T-helper 1 cell (primary cell): ENCODE data around the gene PRKCZ.

ENCODE experiments used
- DNase-seq, 5 donors: peaks; one replicate each; pipeline ENCODE4 v3.0.0-alpha.2; 2012 to 2020

The PRKCZ gene

DNA sequence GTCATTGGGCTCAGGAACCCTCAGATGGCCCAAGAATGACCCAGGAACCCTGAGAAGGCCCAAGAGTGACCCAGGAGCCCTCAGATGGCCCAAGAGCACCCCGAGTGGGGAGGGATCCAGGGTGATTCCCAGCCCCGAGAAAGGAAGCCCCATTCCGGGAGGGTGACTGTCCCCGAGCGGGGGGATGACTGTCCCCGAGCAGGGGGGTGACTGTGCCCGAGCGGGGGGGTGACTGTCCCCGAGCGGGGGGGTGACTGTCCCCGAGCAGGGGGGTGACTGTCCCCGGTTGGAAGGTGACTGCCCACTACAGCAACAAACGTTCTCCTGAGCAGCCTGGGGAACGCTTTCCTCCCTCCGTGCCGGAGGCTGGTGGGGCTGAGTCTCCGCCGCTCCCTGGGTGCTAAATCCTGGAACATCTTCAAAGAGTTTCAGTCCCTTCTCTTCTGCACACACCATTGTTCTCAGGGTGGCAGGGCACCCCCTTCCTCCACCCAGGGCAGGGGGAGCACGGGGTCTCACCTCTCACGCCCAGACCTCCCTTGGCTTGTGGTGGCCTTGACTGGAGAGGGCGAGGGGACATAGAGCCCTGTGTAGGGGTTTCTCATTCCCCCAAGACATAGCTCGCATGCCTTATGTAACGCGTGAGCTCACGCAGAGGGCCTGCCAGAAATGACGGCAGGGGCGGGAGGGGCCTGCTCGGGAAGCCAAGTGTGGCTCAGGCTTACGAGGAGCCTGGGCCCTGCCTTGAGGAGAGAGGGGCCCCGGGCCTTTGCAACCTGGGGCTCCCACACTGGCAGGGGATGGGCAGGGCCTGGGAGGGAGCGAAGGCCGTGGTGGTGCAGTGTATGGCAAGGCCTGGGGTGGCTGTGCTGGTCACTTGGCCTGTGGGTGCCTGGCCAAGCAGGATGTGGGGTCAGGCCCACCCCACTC, 163.6 kb downstream of the PRKCZ start:
- peak in 1 of 5 donors; percentile 5 for DNase-seq

DNA sequence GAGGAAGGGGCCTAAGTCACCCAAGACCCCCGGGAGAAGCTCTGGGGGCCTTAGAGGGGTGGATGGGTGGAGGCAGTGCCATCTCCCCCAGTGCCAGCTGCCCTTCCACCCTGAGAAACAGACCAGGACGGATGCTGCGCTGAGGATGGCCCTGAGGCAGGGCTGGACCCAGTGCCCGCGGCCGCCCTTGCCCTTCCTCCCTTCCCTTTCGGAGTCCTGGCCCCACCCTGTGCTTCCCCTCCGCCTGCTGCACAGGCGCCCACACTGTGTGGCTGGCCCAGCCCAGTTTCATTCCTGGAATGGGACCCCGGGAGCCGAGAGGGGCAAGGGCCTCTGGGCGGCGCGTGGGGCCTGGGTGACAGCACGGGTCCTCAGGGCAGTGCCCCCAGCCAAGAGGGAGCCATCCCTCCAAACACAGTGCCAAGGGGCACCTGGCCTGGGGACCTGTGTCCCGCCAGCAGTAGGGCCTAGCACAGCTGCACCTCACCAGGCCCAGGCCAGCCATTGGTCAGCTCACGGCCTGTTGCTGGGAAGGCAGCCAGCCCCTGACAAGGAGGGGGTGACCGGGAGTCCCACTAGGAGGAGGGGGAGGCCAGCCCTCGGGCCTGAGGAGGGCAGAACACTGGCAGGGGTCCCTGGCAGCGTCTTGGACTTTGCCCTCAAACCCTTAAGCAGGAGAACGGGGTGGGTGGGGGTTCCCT, 164.5 kb downstream of the PRKCZ start:
- DNase-seq = peak in 2 of 5 donors; percentile 5 to 13

DNA sequence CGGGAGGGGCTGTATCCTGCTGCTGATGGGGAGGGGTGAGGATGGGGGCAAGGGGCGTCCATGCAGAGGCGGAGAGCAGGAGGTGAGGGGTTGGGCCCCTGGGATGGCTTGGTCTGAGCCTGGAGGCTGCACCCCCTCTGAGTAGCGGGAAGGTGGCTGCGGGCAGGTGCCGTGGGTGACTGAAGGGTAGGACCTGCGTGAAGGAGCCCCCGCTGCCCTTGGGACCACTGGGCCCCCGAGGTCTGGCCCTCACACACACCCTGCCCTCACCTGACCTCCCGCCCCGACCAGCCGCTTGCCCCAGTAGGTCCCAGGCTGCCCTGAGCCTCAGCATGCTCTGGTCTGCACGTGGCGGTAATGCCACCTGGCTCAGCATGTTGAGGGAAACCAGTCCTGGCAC, 165.1 kb downstream of the PRKCZ start:
- DNase-seq = no peak

DNA sequence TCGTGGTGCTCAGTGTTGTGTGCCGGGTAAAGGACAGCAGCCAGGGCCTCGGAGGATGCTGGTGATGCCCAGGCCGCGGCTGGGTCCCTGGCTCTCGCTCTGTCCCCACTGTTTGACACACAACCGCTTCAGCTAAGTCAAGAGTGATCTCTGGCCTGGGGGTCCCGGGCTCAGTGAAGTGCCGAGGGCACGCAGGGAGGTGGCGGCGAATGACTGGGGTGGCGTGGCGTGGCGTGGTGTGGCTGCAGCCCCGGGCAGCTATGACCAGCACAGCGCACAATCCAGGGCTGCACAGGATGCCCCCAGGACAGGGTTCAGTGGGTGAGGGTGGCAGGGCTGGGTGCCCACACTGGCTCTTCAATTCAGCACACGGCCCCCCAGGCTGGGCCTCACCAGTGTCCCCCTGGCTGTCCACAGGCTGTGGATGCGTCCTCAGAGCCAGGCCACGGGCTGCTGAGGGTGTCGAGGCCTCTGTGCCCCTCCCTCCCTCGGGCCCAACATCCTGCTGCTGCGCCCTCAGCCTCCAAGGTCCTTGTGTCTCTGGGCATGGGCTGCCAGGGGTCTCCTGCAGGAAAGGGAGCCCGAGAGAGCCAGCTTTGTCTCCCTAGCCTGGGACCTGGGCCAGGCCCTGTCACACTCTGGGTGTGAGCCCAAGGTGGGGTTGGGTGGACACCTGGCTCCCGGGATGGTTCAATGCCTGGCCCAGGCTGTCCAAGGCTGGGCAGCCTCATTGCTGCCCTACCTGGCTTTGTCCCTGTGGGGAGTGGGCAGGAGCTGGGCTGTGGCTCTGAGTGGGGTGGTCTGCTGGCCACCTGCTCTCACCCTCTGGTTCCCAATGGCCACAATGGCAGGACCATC, 165.9 kb downstream of the PRKCZ start:
- DNase-seq = peak in 1 of 5 donors; percentile 4

DNA sequence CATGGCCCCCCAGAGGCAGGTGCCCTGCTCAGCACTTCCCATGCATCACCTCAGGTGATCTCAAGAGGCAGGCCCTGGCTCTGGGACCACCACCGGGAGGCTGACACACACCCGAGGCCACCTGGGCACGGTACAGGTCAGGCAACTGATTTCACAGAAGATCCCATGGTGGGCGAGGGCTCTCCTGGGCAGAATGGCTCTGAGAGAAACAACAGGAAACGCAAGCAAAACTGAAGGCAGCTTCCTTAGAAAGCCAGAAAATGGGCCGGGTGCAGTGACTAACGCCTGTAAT, 166.5 kb downstream of the PRKCZ start:
- no peak for DNase-seq

DNA sequence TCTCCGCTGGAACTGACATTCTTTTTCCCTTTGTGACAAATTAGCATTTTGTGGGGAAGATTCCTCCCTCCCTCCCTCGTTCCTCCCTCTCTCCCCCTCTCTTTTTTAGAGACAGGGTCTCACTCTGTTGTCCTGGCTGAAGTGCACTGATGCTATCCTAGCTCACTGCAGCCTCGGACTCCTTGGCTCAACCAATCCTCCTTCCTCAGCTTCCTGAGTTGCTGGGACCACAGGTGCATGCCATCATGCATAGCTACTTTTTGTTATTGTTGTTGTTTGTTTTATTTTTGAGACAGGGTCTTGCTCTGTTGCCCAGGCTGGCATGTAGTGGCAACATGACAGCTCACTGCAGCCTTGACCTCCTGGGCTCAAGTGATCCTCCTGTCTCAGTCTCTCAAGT, 171.1 kb downstream of the PRKCZ start:
- no peak for DNase-seq

DNA sequence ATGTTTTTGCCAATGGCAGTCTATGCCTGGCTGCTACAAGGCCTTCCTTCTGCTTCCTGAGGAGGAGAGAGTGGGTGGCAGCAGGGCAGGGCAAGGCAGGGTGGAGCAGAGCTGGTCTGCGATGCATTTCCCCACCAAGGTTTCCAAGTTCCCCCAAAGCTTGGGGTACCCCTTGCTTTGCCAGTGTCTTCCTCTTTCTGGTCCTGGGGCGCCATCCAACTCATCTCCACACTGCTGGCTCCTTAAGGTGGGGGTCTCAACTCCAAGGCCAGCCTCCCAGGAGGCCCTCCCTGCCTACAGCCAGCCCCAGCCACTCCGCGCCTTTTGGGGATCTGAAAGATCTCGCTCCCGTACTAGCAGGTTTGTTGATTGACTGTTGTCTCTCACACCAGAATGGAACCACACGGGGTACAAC, 174.0 kb downstream of the PRKCZ start:
- no peak for DNase-seq

DNA sequence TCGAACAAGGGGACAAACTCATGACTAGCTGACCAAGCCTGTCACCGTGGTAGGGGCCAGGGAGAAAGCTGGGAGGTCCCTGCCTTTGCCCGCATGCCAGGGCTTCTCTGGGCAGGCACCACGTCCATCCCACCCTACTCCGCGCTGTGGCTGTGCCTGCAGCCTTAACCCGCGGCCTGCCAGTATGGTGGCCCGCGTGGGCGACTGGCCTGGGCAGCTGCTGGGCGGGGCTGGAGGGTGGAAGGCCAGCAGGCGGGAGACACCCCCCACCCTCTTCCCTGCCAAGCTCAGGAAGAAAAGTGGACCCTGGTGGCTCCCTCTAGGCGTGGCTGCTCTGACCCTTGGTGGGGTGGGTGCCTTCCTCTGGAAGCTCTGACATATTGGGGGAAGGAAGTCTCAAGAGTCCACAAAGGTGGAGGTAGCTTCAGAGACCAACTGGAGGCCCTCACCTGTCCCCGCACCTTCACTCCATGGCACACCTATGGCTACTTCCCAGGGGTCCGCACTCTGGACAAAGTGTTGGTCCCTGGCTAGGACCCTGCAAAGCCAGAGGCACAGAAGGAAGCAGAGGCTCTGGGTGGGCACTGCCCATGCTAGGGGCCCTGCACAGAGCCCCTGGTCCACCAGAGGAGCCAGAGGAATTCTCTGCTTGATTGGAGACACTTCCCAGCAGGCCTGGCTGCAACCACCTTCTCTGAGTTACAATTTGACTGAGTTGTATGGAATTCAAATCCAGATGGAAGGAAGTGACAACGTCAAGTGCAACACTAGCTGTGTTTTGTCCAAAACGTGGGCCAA, 174.6 kb downstream of the PRKCZ start:
- peak in 1 of 5 donors; percentile 7 for DNase-seq

DNA sequence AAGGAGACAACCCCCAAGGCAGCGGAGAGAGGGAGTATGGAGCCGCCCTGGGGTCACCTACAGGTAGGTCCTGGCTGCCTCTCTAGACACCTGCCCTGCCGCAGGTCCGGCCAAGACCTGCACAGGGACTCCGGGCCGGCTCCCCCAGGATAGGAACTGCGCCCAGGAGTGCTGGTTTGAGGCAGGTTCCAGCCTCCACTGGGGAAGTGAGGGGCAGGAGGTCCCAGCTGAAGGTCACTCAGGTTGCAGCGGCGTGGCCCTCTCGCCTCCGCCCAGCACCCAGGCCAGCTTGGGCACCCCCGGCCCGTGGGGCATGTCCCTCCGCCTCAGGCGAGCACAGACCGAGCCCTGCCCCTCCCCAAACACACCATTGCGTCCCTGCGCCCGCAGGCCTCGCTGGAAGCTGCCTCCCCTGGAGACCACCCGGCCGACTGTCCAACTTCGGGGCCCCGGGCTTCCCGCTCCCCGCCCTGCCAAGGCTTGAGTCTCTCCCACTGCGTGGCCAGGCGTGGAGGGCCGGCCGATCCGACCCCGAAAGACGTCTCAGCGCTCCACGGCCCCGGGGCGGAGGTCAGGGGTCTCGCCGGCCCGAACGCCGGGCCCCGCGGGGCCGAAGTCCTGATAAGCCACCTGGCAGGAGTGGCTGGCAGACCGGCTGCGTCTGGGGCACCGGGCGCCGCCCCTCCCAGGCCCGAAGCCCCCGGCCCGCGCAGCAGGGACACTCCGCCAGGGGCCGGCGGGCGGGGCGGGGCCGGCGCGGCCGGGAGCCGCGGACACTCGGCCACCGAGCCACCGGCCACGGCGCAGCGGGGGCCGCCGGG, 176.5 kb downstream of the PRKCZ start:
- peak in 1 of 5 donors; percentile 9 for DNase-seq

DNA sequence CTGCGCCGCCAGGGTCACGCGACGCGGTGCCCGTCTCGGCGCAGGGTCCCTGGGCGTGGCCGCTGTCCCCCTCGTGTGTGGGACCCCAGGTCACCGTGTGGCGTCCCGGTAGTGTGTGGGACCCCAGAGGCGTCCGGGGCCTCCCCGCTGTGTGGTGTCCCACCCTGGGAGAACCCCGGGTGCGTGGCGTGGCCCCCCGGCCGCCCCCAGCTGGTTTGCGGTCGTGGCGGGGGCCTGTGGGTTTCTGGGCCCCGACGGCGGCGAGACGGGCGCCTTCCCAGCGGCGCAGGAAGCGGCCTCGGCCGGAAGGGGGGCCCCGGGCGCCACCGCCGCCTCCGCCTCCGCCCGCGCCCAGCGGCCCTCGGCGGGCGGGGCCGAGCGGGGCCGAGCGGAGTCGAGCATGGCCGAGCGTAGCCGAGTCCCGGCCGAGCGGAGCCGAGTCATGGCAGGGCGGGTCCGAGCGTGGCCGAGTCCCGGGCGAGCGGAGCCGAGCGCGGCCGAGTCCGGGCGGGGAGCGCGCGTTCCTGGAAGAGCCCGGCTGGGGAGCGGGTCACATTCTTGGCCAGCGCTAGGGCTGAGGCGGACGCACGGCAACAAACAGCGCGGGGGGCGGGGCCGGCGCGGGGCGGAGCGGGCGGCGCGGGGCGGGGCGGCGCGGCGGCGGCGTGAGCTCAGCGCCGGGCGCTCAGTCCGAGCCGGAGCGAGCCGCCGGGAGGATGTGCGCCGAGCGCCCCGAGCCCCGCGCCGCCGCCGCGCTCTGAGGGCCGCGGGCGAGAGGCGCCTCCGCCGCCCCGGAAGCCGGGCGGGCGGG, 177.3 kb downstream of the PRKCZ start:
- peak; percentile 87 to 97 (median 90) for DNase-seq

DNA sequence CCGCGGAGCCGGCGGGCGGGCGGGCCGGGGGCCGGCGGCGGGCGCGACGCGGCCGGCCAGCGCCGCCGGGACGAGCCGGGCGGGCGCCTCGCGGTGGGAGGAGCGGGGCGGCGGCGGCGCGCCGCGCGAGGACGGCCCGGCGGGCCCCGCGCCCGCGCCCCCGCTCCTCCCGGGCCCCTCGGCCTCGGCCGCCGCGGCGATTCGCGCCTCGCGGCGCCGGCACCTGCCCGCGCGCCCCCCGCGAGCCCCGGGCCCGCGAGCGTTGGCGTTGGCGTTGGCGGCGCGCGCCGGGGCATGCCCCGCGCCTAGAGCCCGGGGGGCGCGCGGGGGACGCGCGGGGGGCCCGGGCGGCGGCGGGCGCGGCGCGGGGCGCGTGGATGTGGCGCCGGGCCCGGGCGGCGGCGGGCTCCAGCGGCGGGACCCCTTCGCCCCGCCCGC, 178.0 kb downstream of the PRKCZ start, which contains the start of gene SKI:
Gene SKI, plus strand, starts transcription at position 163 of the 438 bp plus-strand sequence. CDS start 448 bp downstream, outside the sequence.
- no peak for DNase-seq

DNA sequence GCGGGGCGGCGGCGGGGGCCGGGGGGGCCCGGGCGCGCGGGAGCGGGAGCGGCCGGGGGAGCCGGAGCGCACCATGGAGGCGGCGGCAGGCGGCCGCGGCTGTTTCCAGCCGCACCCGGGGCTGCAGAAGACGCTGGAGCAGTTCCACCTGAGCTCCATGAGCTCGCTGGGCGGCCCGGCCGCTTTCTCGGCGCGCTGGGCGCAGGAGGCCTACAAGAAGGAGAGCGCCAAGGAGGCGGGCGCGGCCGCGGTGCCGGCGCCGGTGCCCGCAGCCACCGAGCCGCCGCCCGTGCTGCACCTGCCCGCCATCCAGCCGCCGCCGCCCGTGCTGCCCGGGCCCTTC, 178.5 kb downstream of the PRKCZ start:
- peak in 1 of 5 donors; percentile 25 for DNase-seq

DNA sequence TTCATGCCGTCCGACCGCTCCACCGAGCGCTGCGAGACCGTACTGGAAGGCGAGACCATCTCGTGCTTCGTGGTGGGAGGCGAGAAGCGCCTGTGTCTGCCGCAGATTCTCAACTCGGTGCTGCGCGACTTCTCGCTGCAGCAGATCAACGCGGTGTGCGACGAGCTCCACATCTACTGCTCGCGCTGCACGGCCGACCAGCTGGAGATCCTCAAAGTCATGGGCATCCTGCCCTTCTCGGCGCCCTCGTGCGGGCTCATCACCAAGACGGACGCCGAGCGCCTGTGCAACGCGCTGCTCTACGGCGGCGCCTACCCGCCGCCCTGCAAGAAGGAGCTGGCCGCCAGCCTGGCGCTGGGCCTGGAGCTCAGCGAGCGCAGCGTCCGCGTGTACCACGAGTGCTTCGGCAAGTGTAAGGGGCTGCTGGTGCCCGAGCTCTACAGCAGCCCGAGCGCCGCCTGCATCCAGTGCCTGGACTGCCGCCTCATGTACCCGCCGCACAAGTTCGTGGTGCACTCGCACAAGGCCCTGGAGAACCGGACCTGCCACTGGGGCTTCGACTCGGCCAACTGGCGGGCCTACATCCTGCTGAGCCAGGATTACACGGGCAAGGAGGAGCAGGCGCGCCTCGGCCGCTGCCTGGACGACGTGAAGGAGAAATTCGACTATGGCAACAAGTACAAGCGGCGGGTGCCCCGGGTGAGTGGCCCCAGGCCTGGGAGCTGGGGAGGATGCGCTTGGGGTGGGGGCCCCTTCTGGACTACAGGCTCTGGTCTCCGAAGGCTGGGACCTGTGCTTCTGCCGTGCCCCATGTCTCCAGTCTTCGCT, 179.0 kb downstream of the PRKCZ start:
- DNase-seq = peak in 2 of 5 donors; percentile 10 to 84

DNA sequence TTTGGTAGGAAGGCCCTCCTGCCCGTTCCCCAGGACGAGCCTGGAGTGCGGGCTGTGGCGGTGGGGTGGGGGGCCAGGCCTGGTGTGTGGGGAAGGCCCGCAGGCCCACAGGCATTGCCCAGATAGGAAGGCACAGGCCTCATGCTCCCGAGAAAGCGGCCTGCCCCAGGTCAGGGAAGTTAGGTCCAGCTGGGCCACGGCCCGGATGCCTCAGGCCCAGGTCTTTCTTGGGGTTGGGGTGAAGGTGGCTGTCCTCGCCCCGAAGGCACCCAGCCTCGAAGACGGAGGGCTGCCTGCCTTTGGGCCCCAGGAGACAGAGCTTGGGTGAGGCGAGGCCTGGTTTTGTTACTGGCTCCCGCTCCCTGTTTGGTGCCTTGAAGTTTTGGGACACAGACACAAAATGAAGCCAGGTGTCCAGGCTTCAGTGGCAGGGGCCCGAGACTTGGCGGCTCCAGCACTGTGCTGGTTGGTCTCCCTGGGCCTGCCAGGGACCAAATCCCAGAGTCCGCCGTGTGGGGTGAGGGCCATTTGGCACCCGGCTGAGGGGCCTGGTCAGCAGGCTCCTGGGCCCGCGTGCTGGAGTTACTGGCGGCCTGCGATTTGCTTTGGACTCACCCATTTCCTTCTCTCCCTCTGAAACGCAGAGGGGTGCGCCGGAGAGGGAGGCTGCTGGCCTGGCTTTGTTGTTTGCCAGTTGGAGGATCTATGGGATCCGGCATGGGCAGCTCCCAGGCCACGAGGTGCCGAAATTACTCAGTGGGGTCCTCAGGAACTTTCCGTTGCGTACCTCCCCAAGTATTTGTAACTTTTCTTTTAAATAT, 179.9 kb downstream of the PRKCZ start:
- peak in 1 of 5 donors; percentile 9 for DNase-seq

DNA sequence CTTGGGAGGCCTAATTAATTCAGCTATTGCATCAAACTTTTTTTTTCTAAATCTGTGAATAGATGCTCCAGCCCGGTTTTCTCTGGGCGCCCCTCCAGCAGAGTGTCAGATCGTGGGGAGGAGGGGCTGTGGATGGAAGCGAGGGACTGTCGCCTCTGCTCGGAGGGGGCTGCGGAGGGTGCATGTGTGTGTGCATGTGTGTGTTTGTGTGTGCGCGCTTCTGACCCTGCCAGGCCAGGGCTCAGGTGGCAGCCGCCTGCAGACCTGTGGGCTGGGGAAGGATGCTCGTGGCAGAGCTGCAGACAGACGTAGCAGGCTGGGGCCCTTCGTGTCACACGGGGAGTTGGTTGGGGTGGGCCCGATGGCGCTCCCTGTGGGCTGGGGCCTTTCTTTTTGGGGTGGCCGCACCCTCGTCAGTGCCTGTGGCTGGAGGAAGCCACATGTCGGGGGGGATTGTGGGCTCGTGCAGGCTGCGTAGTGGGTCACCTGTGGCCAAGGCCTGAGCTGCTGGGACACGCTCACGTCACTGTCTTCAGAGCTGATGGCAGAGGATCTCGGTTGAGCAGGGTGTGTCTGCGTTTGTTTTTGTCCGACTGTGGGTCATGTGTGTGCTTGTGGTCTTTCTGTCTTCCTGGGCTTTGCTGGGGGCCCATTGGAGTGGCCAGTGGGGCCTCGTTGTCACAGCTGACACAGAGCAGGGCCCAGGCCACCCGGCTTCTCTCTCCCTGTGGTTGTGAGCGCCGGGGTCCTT, 180.7 kb downstream of the PRKCZ start:
- peak; percentile 42 to 67 (median 56) for DNase-seq

DNA sequence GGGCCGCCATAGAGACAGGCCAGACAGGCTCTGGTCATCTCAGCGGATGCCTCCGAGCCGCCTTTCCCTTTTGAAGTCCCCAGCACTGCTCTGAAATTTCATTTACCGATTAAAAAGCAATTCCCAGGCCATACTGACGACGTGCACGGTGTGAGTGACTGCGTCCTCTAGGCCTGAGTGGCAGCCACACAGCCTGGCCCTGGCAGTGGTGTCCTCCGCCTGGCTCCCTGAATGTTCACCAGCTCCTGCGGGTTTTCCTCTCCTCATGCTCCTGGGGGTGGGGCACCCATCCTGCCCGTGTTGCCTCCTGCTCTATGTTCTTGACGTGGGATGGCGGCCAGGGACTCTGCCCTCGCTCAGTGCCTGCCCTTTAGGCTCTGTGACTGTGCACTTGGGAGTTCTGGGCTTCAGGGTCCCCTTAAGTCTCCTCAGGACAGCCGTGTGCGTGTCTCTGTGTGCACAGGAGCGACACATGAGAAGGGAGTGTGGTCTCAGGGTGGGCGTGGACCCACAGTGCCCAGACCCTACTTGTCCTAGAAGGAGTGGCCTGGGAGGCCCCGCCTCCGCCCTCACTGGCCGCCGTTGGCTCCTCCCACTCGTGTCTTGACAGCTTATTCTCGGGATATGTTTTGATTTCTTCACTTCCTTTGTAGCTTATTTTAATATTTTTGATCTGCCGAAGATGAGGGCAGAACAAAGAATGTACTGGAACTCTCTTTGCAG, 181.5 kb downstream of the PRKCZ start:
- peak; percentile 72 to 81 (median 76) for DNase-seq
